Transverse colon (tissue), 3 donors: ENCODE measurements around the gene DLG2.

Experiments used
- CTCF ChIP-seq, 5 experiments: fragments of 200-600 bp in 3 of 5; fragments of 450-650 bp in 2 of 5; sonication (generic) in 3 of 5; IDR thresholded peaks; 1 replicate in 2 of 5; 2 replicates in 3 of 5; pipeline ENCODE4 v1.5.1; 2016 to 2017; ENCODE audit warnings: antibody characterized with exemption in 5 of 5, inconsistent platforms in 3 of 5, mild to moderate bottlenecking in 2 of 5, moderate library complexity in 1 of 5
- POLR2A ChIP-seq: fragments of 450-650 bp; IDR thresholded peaks from one replicate; pipeline ENCODE4 v1.6.1; 2016; ENCODE audit warnings: antibody characterized with exemption, mild to moderate bottlenecking, moderate library complexity

GRCh38 chr11:84866922-84867321 is 760.2 kb downstream of the DLG2 start:
- TF ChIP-seq CTCF (IDR thresholded peaks at IDR 0.05) = no peak
- no peak for TF ChIP-seq POLR2A
